ENCODE measurements around the gene MGAM2.

The MGAM2 gene

GRCh38 chr7:142263598-142264380 is 152.3 kb downstream of the MGAM2 start:
- DNase-seq (ENCODE audit: low read depth in 2 of 2) = no peak

Data from stimulated activated CD8-positive, alpha-beta memory T cell treated with anti-CD3 and anti-CD28 coated beads, Interleukin-15, amount 100 ng/mL, for 4 hours (primary cell).